Measurements from ENCODE around the gene ALX1. TPM values are rescaled to one million over a fixed set of nuclear protein-coding genes. Genes with fewer than 3 reads are reported as not detected.
"Not testable (repeated sequence)": the region's sequence is repeated elsewhere in the genome, so short reads cannot be mapped to it uniquely, and the experiment has no call there.

ALX1 gene
- total RNA-seq, 2 donors from 2014 or later: not detected

- H3K9me3 Mint-ChIP-seq: peaks cover 0 to 5% of the 10 kb centered on the region in 2 donors
- H3K36me3 Mint-ChIP-seq: peaks cover 4 to 6% of the 10 kb centered on the region in 2 donors
- H3K27ac Mint-ChIP-seq: no peak overlapping the region
- no peak for ATAC-seq
- no peak for DNase-seq (ENCODE audit: low spot score in 2 of 2)
Observed at GRCh38 chr12:85280984-85281630, 1.1 kb downstream of the ALX1 start.

GRCh38 chr12:85281636-85282312 lies 1.8 kb downstream of the ALX1 start:
- Mint-ChIP-seq H3K36me3 (peaks cover 4 to 6% of the 10 kb centered on the region in 2 donors), H3K27ac (no peak overlapping the region), H3K9me3 (peaks cover 0 to 5% of the 10 kb centered on the region in 2 donors)
- no peak for ATAC-seq
- no peak for DNase-seq (ENCODE audit: low spot score in 2 of 2)

GRCh38 chr12:85283560-85283959 lies 3.5 kb downstream of the ALX1 start:
- H3K9me3 Mint-ChIP-seq: peaks cover 0 to 5% of the 10 kb centered on the region in 2 donors
- ATAC-seq: no peak
- no peak overlapping the region for H3K27ac Mint-ChIP-seq
- H3K36me3 Mint-ChIP-seq: peaks cover 4 to 6% of the 10 kb centered on the region in 2 donors
- no peak for DNase-seq (ENCODE audit: low spot score in 2 of 2)

- ATAC-seq (no peak), DNase-seq (ENCODE audit: low spot score in 2 of 2) (no peak)
- Mint-ChIP-seq H3K9me3 (peaks cover 3 to 4% of the 10 kb centered on the region in 2 donors), H3K36me3 (no peaks in the 10 kb centered on the region), H3K27ac (no peak overlapping the region)
Observed at GRCh38 chr12:85296362-85296761, 16.3 kb downstream of the ALX1 start.

- Mint-ChIP-seq H3K27ac (no peak overlapping the region), H3K36me3 (no peaks in the 10 kb centered on the region), H3K9me3 (peaks cover 3 to 4% of the 10 kb centered on the region in 2 donors)
- ATAC-seq (no peak), DNase-seq (ENCODE audit: low spot score in 2 of 2) (no peak)
Observed at GRCh38 chr12:85299053-85299452, 19.0 kb downstream of the ALX1 start.

- no peak overlapping the region for H3K27ac Mint-ChIP-seq
- H3K9me3 Mint-ChIP-seq: peaks cover 0 to 3% of the 10 kb centered on the region in 2 donors
- DNase-seq (ENCODE audit: low spot score in 2 of 2): no peak
- no peak for ATAC-seq
- H3K36me3 Mint-ChIP-seq: no peaks in the 10 kb centered on the region
Observed at GRCh38 chr12:85301051-85301450, 21.0 kb downstream of the ALX1 start.

GRCh38 chr12:85308374-85308773 lies 28.4 kb downstream of the ALX1 start:
- Mint-ChIP-seq H3K27ac (no peak overlapping the region), H3K9me3 (no peaks in the 10 kb centered on the region), H3K36me3 (no peaks in the 10 kb centered on the region)
- no peak for DNase-seq (ENCODE audit: low spot score in 2 of 2)
- no peak for ATAC-seq

- Mint-ChIP-seq H3K27ac (no peak overlapping the region), H3K36me3 (no peaks in the 10 kb centered on the region), H3K9me3 (no peaks in the 10 kb centered on the region)
- no peak for DNase-seq (ENCODE audit: low spot score in 2 of 2)
- no peak for ATAC-seq
Observed at GRCh38 chr12:85309125-85309566, 29.1 kb downstream of the ALX1 start.

GRCh38 chr12:85310025-85310424 lies 30.0 kb downstream of the ALX1 start:
- Mint-ChIP-seq H3K9me3 (no peaks in the 10 kb centered on the region), H3K27ac (no peak overlapping the region), H3K36me3 (no peaks in the 10 kb centered on the region)
- ATAC-seq (no peak), DNase-seq (ENCODE audit: low spot score in 2 of 2) (no peak)

GRCh38 chr12:85310456-85311076 lies 30.5 kb downstream of the ALX1 start:
- ATAC-seq (no peak), DNase-seq (ENCODE audit: low spot score in 2 of 2) (no peak)
- H3K9me3 Mint-ChIP-seq: no peaks in the 10 kb centered on the region
- H3K27ac Mint-ChIP-seq: no peak overlapping the region
- no peaks in the 10 kb centered on the region for H3K36me3 Mint-ChIP-seq

- not testable (repeated sequence) for DNase-seq (ENCODE audit: low spot score in 2 of 2); ATAC-seq
Observed at GRCh38 chr12:85317866-85318636, 38.0 kb downstream of the ALX1 start.

GRCh38 chr12:85322715-85323114 lies 42.7 kb downstream of the ALX1 start:
- DNase-seq (ENCODE audit: low spot score in 2 of 2) (no peak), ATAC-seq (no peak)
- no peak overlapping the region for H3K27ac Mint-ChIP-seq
- H3K9me3 Mint-ChIP-seq: peaks cover 9 to 10% of the 10 kb centered on the region in 2 donors
- H3K36me3 Mint-ChIP-seq: peaks cover 0 to 9% of the 10 kb centered on the region in 2 donors

More at GRCh38 chr12:85317866-85318636, 38.0 kb downstream of the ALX1 start:
- H3K36me3 Mint-ChIP-seq, H3K27ac Mint-ChIP-seq, H3K9me3 Mint-ChIP-seq: not testable (repeated sequence)

GRCh38 chr12:85325442-85325841 lies 45.4 kb downstream of the ALX1 start:
- ATAC-seq (no peak), DNase-seq (ENCODE audit: low spot score in 2 of 2) (no peak)
- H3K9me3 Mint-ChIP-seq: peaks cover 3% of the 10 kb centered on the region in 2 donors
- H3K27ac Mint-ChIP-seq: no peak overlapping the region
- H3K36me3 Mint-ChIP-seq: no peaks in the 10 kb centered on the region

- no peaks in the 10 kb centered on the region for H3K36me3 Mint-ChIP-seq
- DNase-seq (ENCODE audit: low spot score in 2 of 2) (no peak), ATAC-seq (no peak)
- no peak overlapping the region for H3K27ac Mint-ChIP-seq
- H3K9me3 Mint-ChIP-seq: peaks cover 3 to 8% of the 10 kb centered on the region in 2 donors
Observed at GRCh38 chr12:85329913-85330312, 49.9 kb downstream of the ALX1 start.

GRCh38 chr12:85348779-85349178 lies 68.8 kb downstream of the ALX1 start:
- H3K27ac Mint-ChIP-seq: no peak overlapping the region
- H3K9me3 Mint-ChIP-seq: peaks cover 7 to 12% of the 10 kb centered on the region in 2 donors
- DNase-seq (ENCODE audit: low spot score in 2 of 2): no peak

GRCh38 chr12:85350356-85350755 lies 70.3 kb downstream of the ALX1 start:
- DNase-seq (ENCODE audit: low spot score in 2 of 2): no peak
- peaks cover 4 to 6% of the 10 kb centered on the region in 2 donors for H3K9me3 Mint-ChIP-seq

More at GRCh38 chr12:85348779-85349178, 68.8 kb downstream of the ALX1 start:
- H3K36me3 Mint-ChIP-seq: no peaks in the 10 kb centered on the region
- ATAC-seq: no peak

More at GRCh38 chr12:85350356-85350755, 70.3 kb downstream of the ALX1 start:
- Mint-ChIP-seq H3K36me3 (no peaks in the 10 kb centered on the region), H3K27ac (no peak overlapping the region)
- no peak for ATAC-seq
